C4-2B (cell line): ENCODE results near the gene PRKCE.

Experiments used
- H3K27ac ChIP-seq: fragments of 450-650 bp; 2 replicates; pipeline ENCODE4 v1.5.1; 2017
- CTCF ChIP-seq: fragments of 450-650 bp; conservative IDR thresholded peaks from 2 replicates; pipeline ENCODE4 v1.5.1; 2017; ENCODE audit warnings: mild to moderate bottlenecking
- ZFX ChIP-seq: fragments of 450-650 bp; IDR thresholded peaks from 2 replicates; pipeline ENCODE4 v1.6.1; 2017

PRKCE gene

GRCh38 chr2:46087492-46087891 lies 436.0 kb downstream of the PRKCE start:
- no peak for TF ChIP-seq ZFX
- no peak for TF ChIP-seq CTCF

GRCh38 chr2:46091004-46091403 lies 439.5 kb downstream of the PRKCE start:
- TF ChIP-seq CTCF (no peak), ZFX (no peak)
- no peak overlapping the region for H3K27ac ChIP-seq

More at GRCh38 chr2:46087492-46087891, 436.0 kb downstream of the PRKCE start:
- H3K27ac ChIP-seq: no peak overlapping the region

GRCh38 chr2:46091961-46092667 lies 440.6 kb downstream of the PRKCE start:
- TF ChIP-seq ZFX (no peak), CTCF (no peak)
- peak overlapping the region; percentile 16; the same call in 1 of the 2 replicates for H3K27ac ChIP-seq

DNA sequence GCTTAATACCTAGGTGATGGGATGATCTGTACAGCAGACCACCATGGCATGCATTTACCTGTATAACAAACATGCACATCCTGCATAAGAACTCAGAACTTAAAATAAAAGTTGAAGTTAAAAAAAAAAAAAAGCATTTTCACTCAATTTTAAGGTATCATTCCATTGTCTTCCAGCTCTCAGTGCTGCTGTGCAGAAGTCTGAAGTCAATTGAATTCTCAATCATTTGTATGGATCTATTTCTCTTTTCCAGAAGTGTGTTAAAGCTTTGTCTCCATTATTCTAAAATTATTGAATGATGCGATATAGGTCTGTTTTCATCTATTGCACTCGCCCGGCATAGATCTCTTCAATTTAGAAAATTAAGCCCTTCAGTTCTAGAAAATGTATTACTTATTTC lies 443.2 kb downstream of the PRKCE start:
- H3K27ac ChIP-seq: no peak overlapping the region
- TF ChIP-seq CTCF (no peak), ZFX (no peak)

DNA sequence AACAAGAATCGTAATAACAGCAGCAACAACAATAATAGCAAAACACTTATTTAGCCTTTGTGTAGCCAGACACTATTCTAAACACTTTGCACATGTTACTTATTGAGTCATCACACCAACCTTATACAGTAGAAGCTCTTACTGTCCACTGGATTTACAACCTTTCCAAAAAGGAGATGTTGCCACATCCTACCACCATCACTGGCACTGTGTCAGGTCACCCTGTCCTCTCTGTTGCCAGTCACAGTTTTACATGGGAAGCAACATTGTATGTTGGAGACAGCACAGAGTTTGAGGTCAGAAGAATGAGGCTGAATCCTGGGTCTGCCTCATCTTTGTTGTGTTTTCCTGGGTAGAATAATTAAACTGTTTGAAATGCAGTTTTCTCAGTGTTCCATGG lies 444.4 kb downstream of the PRKCE start:
- H3K27ac ChIP-seq: no peak overlapping the region
- TF ChIP-seq ZFX (no peak), CTCF (no peak)

- no peak overlapping the region for H3K27ac ChIP-seq
- TF ChIP-seq ZFX (no peak), CTCF (no peak)
Observed at GRCh38 chr2:46096260-46096659, 444.8 kb downstream of the PRKCE start.

GRCh38 chr2:46097714-46098480 lies 446.4 kb downstream of the PRKCE start:
- TF ChIP-seq ZFX (no peak), CTCF (no peak)
- H3K27ac ChIP-seq: no peak overlapping the region
